HG02571 (cell line): ENCODE results near the gene PROZ.

Experiments used
- ATAC-seq: cut with Tn5 transposase; IDR thresholded peaks from one replicate; pipeline ENCODE4 v1.9.1; 2021; ENCODE audit warnings: mild to moderate bottlenecking, moderate library complexity; ENCODE audit not compliant: unreplicated experiment

PROZ gene

GRCh38 chr13:113119166-113119821, 39.2 kb upstream of the PROZ start:
- ATAC-seq, result no peak

GRCh38 chr13:113119822-113120189, 38.6 kb upstream of the PROZ start:
- ATAC-seq, result no peak

- ATAC-seq, result no peak
These were observed 37.9 kb upstream of the PROZ start for GRCh38 chr13:113120300-113121182.

GRCh38 chr13:113121183-113121927, 37.1 kb upstream of the PROZ start:
- no peak for ATAC-seq

- no peak for ATAC-seq
These were observed 36.4 kb upstream of the PROZ start for GRCh38 chr13:113121928-113122471.

DNA sequence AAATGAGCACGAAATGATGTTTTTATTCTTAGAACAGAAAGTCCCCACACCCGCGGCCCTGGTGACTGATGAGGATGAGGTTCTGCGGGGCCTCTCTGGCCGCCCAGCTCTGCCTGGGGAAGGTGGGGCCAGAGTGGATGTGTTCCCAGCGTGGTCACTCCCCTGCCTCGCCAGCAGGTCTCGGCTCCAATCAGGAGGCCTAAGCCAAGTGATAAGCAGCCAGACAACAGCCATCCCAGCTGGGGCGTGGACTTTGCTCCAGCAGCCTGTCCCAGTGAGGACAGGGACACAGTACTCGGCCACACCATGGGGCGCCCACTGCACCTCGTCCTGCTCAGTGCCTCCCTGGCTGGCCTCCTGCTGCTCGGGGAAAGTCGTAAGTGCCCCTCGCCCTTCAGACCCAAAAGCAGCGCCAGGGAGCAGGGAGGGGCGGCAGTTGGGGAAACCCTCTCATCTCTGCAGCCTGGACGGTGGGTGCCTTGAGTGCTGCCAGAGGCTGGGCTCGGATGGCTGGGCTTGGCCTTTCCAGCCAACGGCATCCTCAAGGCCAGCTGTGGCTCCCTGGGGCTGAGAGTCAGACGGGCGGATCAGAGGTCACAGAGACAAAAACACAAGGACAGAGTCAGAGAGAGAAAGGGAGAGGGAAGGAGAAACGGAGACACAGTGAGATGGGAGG, 35.8 kb upstream of the PROZ start, which contains the start of gene F10:
Gene F10 (plus strand): TSS at position 250 of the 676 bp plus-strand sequence. CDS start 57 bp downstream, at position 307.
- ATAC-seq, result no peak

- ATAC-seq, result no peak
These were observed 34.9 kb upstream of the PROZ start for GRCh38 chr13:113123226-113124201.

DNA sequence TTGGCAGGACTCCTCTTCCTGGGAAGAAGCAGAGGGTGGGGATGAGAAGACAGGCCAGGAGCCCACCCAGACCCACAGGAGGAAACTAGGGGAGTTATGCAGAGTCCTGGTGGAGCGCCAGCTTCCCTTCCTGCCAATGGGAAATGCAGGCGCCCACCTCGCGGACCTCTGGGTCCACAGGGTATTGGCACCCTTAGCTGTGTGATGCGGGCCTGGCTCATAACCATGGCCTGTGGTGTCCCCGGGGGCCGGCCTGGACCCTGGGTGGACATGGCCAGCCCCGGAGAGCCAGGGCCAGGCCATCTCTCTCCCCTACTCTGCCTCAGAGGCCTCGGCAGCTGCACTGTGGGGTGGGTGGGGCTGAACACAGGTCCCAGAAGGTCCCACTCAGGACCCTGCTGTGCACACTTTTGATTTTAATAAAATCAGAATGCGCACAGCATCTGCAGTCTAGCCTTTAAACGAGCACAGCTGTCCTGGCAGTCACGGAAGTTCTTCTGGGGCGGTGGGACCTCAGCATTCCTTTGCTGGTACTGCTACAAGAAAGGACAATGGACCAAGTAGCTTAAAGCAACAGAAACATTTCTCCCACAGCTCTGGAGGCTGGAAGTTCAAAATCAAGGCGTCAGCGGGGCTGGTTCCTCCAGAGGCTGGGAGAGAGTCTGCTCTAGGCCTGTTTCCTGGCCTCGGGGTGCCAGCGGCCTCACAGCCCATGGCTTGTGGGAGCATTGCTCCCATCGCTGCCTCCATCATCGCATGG, 34.1 kb upstream of the PROZ start:
- no peak for ATAC-seq

GRCh38 chr13:113125506-113126264, 32.8 kb upstream of the PROZ start:
- no peak for ATAC-seq

DNA sequence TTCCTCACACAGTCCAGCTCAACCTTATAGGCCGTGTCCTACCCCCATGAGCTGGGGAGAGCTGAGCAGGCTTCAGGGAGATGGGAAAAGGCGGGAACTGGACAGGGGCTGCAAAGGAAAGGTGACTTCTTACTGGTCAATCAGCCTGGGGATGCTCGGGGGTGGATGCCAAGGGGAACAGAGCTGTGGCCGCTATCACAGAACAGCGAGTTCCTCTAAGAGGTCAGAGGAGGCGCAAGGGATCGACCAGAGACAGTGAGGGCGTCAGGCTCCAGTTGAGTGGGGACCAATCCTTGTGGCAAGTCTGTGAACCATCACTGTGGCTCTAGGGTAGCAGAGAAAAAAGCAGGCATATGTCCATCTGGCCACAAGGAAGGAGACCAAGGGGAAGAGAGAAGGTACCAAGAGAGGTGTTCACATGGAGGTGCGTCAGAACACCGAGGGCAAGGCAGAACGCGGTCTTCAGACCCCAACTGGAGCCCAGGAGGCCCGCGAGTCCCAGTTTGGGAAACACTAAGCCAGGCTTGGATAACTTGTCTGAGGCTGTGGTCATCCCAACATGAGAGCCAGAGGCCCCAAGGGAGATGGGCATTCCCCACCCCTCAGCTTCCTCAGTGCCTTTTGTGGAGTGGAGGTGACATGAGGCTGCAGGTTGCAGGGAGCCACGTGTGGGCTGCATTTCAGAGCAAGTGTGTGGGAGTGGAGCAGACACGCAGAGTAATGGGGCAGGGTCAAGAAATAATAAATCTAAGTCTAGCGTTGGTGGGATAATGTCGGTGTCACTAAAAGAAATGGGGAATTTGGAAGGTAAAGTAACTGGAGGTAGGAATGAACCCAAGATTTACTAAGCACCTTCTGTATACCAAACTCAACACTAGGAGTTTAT, 31.9 kb upstream of the PROZ start:
- no peak for ATAC-seq

- no peak for ATAC-seq
These were observed 29.0 kb upstream of the PROZ start for GRCh38 chr13:113129480-113129879.

GRCh38 chr13:113129921-113130750, 28.3 kb upstream of the PROZ start:
- ATAC-seq, result no peak

- no peak for ATAC-seq
These were observed 23.1 kb upstream of the PROZ start for GRCh38 chr13:113135281-113135760.

GRCh38 chr13:113137691-113138298, 20.7 kb upstream of the PROZ start:
- ATAC-seq, result no peak

- ATAC-seq, result no peak
These were observed 19.5 kb upstream of the PROZ start for GRCh38 chr13:113138792-113139551.
